HepG2 (cell line): ENCODE measurements around the gene CPB2. TPM values are rescaled to one million over a fixed set of nuclear protein-coding genes. Genes with fewer than 3 reads are reported as not detected.

Experiments used
- ARID2 ChIP-seq: sonication (generic); formaldehyde crosslinking; IDR thresholded peaks from 2 replicates; pipeline ENCODE4 v1.8.1; 2022; ENCODE audit warnings: mild to moderate bottlenecking, missing genetic modification reagents, borderline replicate concordance
- CC2D1A ChIP-seq: sonication (generic); formaldehyde crosslinking; IDR thresholded peaks from 2 replicates; pipeline ENCODE4 v1.8.1; 2023; ENCODE audit warnings: mild to moderate bottlenecking, missing genetic modification reagents
- FOXM1 ChIP-seq: sonication (generic); formaldehyde crosslinking; IDR thresholded peaks from 2 replicates; pipeline ENCODE4 v1.5.0; 2020; ENCODE audit warnings: missing genetic modification reagents
- GATA4 ChIP-seq: sonication (generic); IDR thresholded peaks from 2 replicates; pipeline ENCODE4 v1.6.1; 2016; ENCODE audit warnings: antibody characterized with exemption, low read depth, borderline replicate concordance
- GTF3A ChIP-seq: sonication (generic); formaldehyde crosslinking; conservative IDR thresholded peaks from 2 replicates; pipeline ENCODE4 v1.4.0; 2020; ENCODE audit warnings: mild to moderate bottlenecking, missing genetic modification reagents
- HES4 ChIP-seq: sonication (generic); formaldehyde crosslinking; IDR thresholded peaks from 2 replicates; pipeline ENCODE4 v1.9.0; 2021; ENCODE audit warnings: mild to moderate bottlenecking, missing genetic modification reagents, borderline replicate concordance
- JDP2 ChIP-seq: sonication (generic); formaldehyde crosslinking; IDR thresholded peaks from 2 replicates; pipeline ENCODE4 v1.8.1; 2022; ENCODE audit warnings: missing genetic modification reagents, borderline replicate concordance
- MAFK ChIP-seq, 2 experiments: IDR thresholded peaks in 1 of 2; conservative IDR thresholded peaks in 1 of 2; 2 replicates each; pipeline ENCODE4 v1.6.1; 2011; ENCODE audit warnings: improper control_type of control experiment in 2 of 2, low read length in 2 of 2
- MTF2 ChIP-seq: sonication (generic); formaldehyde crosslinking; IDR thresholded peaks from 2 replicates; pipeline ENCODE4 v1.5.0; 2020; ENCODE audit warnings: missing genetic modification reagents, borderline replicate concordance
- MXI1 ChIP-seq: IDR thresholded peaks from 3 replicates; pipeline ENCODE4 v1.6.1; 2012; ENCODE audit warnings: low read depth, low read length, inconsistent platforms, borderline replicate concordance
- PHF20 ChIP-seq: sonication (generic); formaldehyde crosslinking; IDR thresholded peaks from 2 replicates; pipeline ENCODE4 v1.5.0; 2020; ENCODE audit warnings: mild to moderate bottlenecking, missing genetic modification reagents
- SP140L ChIP-seq: sonication (generic); formaldehyde crosslinking; IDR thresholded peaks from 2 replicates; pipeline ENCODE4 v1.4.0; 2020; ENCODE audit warnings: missing genetic modification reagents, borderline replicate concordance
- ZBTB1 ChIP-seq: sonication (generic); formaldehyde crosslinking; IDR thresholded peaks from 2 replicates; pipeline ENCODE4 v1.4.0; 2020; ENCODE audit warnings: missing genetic modification reagents, borderline replicate concordance
- ZFP41 ChIP-seq: sonication (generic); formaldehyde crosslinking; IDR thresholded peaks from 2 replicates; pipeline ENCODE4 v1.4.0; 2020; ENCODE audit warnings: mild to moderate bottlenecking, missing genetic modification reagents, borderline replicate concordance
- ZNF317 ChIP-seq: sonication (generic); formaldehyde crosslinking; IDR thresholded peaks from 2 replicates; pipeline ENCODE4 v1.5.0; 2020; ENCODE audit warnings: mild to moderate bottlenecking, missing genetic modification reagents
- ZNF367 ChIP-seq: sonication (generic); formaldehyde crosslinking; IDR thresholded peaks from 2 replicates; pipeline ENCODE4 v1.4.0; 2020; ENCODE audit warnings: missing genetic modification reagents, borderline replicate concordance
- ZNF543 ChIP-seq: sonication (generic); formaldehyde crosslinking; IDR thresholded peaks from 2 replicates; pipeline ENCODE4 v1.4.0; 2020; ENCODE audit warnings: mild to moderate bottlenecking, missing genetic modification reagents
- ZNF605 ChIP-seq: sonication (generic); formaldehyde crosslinking; IDR thresholded peaks from 2 replicates; pipeline ENCODE4 v1.8.0; 2022; ENCODE audit warnings: mild to moderate bottlenecking, missing genetic modification reagents
- ZNF780A ChIP-seq: sonication (generic); formaldehyde crosslinking; IDR thresholded peaks from 2 replicates; pipeline ENCODE4 v1.8.0; 2022; ENCODE audit warnings: mild to moderate bottlenecking, missing genetic modification reagents, moderate library complexity
- polyA plus RNA-seq, 8 experiments: library from polyadenylated mRNA; depleted of rRNA in 3 of 8; stranded (reverse) in 7 of 8; unstranded in 1 of 8; fragments of >200 nt; fragmentation: Illumina TruSeq in 4 of 8; extraction: Trizol in 4 of 8; gene quantifications; 2 replicates each; pipeline versions ENCODE4 v1.2.1 to v1.2.3, GENCODE V29; 2011 to 2016; ENCODE audit warnings: low read depth in 4 of 8, missing spikeins in 1 of 8, mixed read lengths in 1 of 8; ENCODE audit not compliant: insufficient read depth in 1 of 8
- total RNA-seq, 5 experiments: library from RNA; depleted of rRNA; stranded (reverse); fragments of >200 nt; fragmentation: Illumina TruSeq; extraction: Trizol; gene quantifications; 2 replicates each; pipeline ENCODE4 v1.2.3, GENCODE V29; 2016; ENCODE audit warnings: low read depth in 1 of 5
- TF ChIP-seq, protein P1 (sequence below): sonication (generic); formaldehyde crosslinking; IDR thresholded peaks from 2 replicates; pipeline ENCODE4 v1.4.0; 2020; ENCODE audit warnings: missing genetic modification reagents; ENCODE audit errors: not compliant biosample characterization
- TF ChIP-seq, protein P2 (sequence below): sonication (generic); formaldehyde crosslinking; IDR thresholded peaks from 2 replicates; pipeline ENCODE4 v1.8.0; 2022; ENCODE audit warnings: missing genetic modification reagents, mild to moderate bottlenecking, borderline replicate concordance
- TF ChIP-seq, protein P3 (sequence below): sonication (generic); formaldehyde crosslinking; IDR thresholded peaks from 2 replicates; pipeline ENCODE4 v1.4.0; 2020; ENCODE audit warnings: missing genetic modification reagents
- TF ChIP-seq, protein P4 (sequence below): sonication (generic); formaldehyde crosslinking; IDR thresholded peaks from 2 replicates; pipeline ENCODE4 v1.4.0; 2020; ENCODE audit warnings: missing genetic modification reagents
- TF ChIP-seq, protein P5 (sequence below): IDR thresholded peaks from 2 replicates; pipeline ENCODE4 v1.6.1; 2018; ENCODE audit warnings: missing genetic modification reagents, mild to moderate bottlenecking, missing compliant biosample characterization

Gene CPB2
- total and polyA plus RNA-seq, 2 of the 13 experiments (the other 11 are each of a cell fraction or from before 2014, with no cell fraction given): 125 to 140 TPM

DNA sequence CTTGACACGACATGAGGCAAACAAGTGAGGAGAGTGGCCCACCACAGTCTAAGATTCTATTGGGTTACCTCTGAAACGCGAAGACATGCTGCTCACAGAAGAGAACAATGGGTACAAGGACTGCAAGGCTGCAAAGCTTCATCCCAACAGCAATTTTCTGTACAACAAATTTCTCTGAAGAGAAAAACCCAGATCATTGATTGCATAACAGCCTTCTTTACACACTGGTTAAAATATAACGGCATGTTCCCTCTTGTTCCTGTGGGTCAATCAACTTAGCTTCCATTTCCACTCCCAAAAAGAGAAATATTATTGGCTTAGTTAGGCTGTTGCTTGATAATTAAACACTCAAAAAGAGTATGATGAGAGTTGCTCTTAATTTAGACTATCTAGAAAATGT is at the start of gene CPB2 (continued):
- TF ChIP-seq ZNF605 (CRISPR knock-in tag) (no peak), ZFP41 (no peak), CC2D1A (no peak), GTF3A (CRISPR knock-in tag) (no peak), SP140L (0 out of 2 replicates have a peak, but pooled peaks have one; percentile 71), ZNF367 (CRISPR knock-in tag) (no peak), GATA4 (no peak; the same call in 1 of the 2 replicates), MAFK (conservative IDR thresholded peaks at IDR 0.05 in 1 of 2, IDR thresholded peaks at IDR 0.05 in 1 of 2; ENCODE audit: low read length in 2 of 2) (no peak), HES4 (CRISPR knock-in tag) (no peak), MTF2 (CRISPR knock-in tag) (no peak), ZNF317 (CRISPR knock-in tag) (0 out of 2 replicates have a peak, but pooled peaks have one; percentile 53), FOXM1 (CRISPR knock-in tag) (no peak), ZNF780A (CRISPR knock-in tag) (no peak), ARID2 (CRISPR knock-in tag) (no peak), JDP2 (CRISPR knock-in tag) (no peak), ZNF543 (CRISPR knock-in tag) (no peak), PHF20 (CRISPR knock-in tag) (no peak), ZBTB1 (CRISPR knock-in tag) (no peak), MXI1 (no peak)
- TF ChIP-seq, protein P1, sequence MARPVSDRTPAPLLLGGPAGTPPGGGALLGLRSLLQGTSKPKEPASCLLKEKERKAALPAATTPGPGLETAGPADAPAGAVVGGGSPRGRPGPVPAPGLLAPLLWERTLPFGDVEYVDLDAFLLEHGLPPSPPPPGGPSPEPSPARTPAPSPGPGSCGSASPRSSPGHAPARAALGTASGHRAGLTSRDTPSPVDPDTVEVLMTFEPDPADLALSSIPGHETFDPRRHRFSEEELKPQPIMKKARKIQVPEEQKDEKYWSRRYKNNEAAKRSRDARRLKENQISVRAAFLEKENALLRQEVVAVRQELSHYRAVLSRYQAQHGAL (CRISPR knock-in tag): no peak
- TF ChIP-seq, protein P2, sequence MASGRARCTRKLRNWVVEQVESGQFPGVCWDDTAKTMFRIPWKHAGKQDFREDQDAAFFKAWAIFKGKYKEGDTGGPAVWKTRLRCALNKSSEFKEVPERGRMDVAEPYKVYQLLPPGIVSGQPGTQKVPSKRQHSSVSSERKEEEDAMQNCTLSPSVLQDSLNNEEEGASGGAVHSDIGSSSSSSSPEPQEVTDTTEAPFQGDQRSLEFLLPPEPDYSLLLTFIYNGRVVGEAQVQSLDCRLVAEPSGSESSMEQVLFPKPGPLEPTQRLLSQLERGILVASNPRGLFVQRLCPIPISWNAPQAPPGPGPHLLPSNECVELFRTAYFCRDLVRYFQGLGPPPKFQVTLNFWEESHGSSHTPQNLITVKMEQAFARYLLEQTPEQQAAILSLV (CRISPR knock-in tag): no peak
- TF ChIP-seq, protein P3, sequence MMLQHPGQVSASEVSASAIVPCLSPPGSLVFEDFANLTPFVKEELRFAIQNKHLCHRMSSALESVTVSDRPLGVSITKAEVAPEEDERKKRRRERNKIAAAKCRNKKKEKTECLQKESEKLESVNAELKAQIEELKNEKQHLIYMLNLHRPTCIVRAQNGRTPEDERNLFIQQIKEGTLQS (CRISPR knock-in tag): no peak
- TF ChIP-seq, protein P4, sequence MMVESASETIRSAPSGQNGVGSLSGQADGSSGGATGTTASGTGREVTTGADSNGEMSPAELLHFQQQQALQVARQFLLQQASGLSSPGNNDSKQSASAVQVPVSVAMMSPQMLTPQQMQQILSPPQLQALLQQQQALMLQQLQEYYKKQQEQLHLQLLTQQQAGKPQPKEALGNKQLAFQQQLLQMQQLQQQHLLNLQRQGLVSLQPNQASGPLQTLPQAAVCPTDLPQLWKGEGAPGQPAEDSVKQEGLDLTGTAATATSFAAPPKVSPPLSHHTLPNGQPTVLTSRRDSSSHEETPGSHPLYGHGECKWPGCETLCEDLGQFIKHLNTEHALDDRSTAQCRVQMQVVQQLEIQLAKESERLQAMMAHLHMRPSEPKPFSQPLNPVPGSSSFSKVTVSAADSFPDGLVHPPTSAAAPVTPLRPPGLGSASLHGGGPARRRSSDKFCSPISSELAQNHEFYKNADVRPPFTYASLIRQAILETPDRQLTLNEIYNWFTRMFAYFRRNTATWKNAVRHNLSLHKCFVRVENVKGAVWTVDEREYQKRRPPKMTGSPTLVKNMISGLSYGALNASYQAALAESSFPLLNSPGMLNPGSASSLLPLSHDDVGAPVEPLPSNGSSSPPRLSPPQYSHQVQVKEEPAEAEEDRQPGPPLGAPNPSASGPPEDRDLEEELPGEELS (CRISPR knock-in tag): peak; percentile 53
- TF ChIP-seq, protein P5, sequence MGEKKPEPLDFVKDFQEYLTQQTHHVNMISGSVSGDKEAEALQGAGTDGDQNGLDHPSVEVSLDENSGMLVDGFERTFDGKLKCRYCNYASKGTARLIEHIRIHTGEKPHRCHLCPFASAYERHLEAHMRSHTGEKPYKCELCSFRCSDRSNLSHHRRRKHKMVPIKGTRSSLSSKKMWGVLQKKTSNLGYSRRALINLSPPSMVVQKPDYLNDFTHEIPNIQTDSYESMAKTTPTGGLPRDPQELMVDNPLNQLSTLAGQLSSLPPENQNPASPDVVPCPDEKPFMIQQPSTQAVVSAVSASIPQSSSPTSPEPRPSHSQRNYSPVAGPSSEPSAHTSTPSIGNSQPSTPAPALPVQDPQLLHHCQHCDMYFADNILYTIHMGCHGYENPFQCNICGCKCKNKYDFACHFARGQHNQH: no peak; the same call in 1 of the 2 replicates
